Keratinocyte (primary cell): Measurements from ENCODE around the gene OR4K2. TPM values are rescaled to one million over a fixed set of nuclear protein-coding genes. Genes with fewer than 3 reads are reported as not detected.

Experiments used
- DNase-seq: peaks from one replicate; pipeline ENCODE4 v3.0.0-alpha.2; 2011; ENCODE audit warnings: low read depth, missing footprints, low spot score
- FAIRE-seq: peaks from 2 replicates; lab custom pipeline; 2011; peaks lifted over from hg19 to GRCh38; lab: Jason Lieb, UNC
- H2AFZ ChIP-seq: 2 replicates; pipeline ENCODE4 v1.6.0; 2012; ENCODE audit warnings: low read length, control low read depth, inconsistent platforms; ENCODE audit not compliant: control insufficient read depth
- H3K27ac ChIP-seq: 2 replicates; pipeline ENCODE4 v1.5.1; 2011; ENCODE audit warnings: low read length; ENCODE audit not compliant: control insufficient read depth, insufficient read depth
- H3K27me3 ChIP-seq: 3 replicates; pipeline ENCODE4 v1.6.0; 2011; ENCODE audit warnings: low read length; ENCODE audit not compliant: control insufficient read depth, insufficient read depth; ENCODE audit errors: extremely low read depth
- H3K36me3 ChIP-seq, 2 experiments: 2 replicates in 1 of 2; 3 replicates in 1 of 2; pipeline ENCODE4 v1.5.1; 2011; ENCODE audit warnings: low read length in 2 of 2, mild to moderate bottlenecking in 1 of 2; ENCODE audit not compliant: control insufficient read depth in 2 of 2, insufficient read depth in 2 of 2; ENCODE audit errors: extremely low read depth in 1 of 2
- H3K4me1 ChIP-seq: 3 replicates; pipeline ENCODE4 v1.5.1; 2011; ENCODE audit warnings: low read length; ENCODE audit not compliant: control insufficient read depth, insufficient read depth; ENCODE audit errors: extremely low read depth
- H3K4me2 ChIP-seq: 3 replicates; pipeline ENCODE4 v1.6.0; 2011; ENCODE audit warnings: low read depth, low read length; ENCODE audit not compliant: control insufficient read depth, insufficient read depth; ENCODE audit errors: extremely low read depth
- H3K4me3 ChIP-seq, 3 experiments: fragments of 200-600 bp in 1 of 3; sonication (generic) in 1 of 3; 2 replicates in 2 of 3; 3 replicates in 1 of 3; pipeline ENCODE4 v1.5.1; 2011 to 2016; ENCODE audit warnings: low read length in 3 of 3, mild to moderate bottlenecking in 3 of 3, control low read depth in 2 of 3, inconsistent platforms in 1 of 3, low read depth in 1 of 3, mixed read lengths in 1 of 3, mixed run types in 1 of 3, moderate library complexity in 1 of 3; ENCODE audit not compliant: control insufficient read depth in 2 of 3, insufficient read depth in 2 of 3; ENCODE audit errors: extremely low read depth in 1 of 3
- H3K79me2 ChIP-seq: 2 replicates; pipeline ENCODE4 v1.6.0; 2012; ENCODE audit warnings: low read length; ENCODE audit not compliant: control insufficient read depth, insufficient read depth
- H3K9ac ChIP-seq: 3 replicates; pipeline ENCODE4 v1.6.0; 2011; ENCODE audit warnings: low read length; ENCODE audit not compliant: control insufficient read depth, insufficient read depth; ENCODE audit errors: extremely low read depth
- H3K9me1 ChIP-seq: 3 replicates; pipeline ENCODE4 v1.6.0; 2011; ENCODE audit warnings: low read length; ENCODE audit not compliant: control insufficient read depth, insufficient read depth; ENCODE audit errors: extremely low read depth
- H3K9me3 ChIP-seq: 2 replicates; pipeline ENCODE4 v1.5.1; 2012; ENCODE audit warnings: low read depth, low read length; ENCODE audit not compliant: control insufficient read depth
- H4K20me1 ChIP-seq: 3 replicates; pipeline ENCODE4 v1.6.0; 2011; ENCODE audit warnings: low read length; ENCODE audit not compliant: control insufficient read depth, insufficient read depth; ENCODE audit errors: extremely low read depth
- EZH2 ChIP-seq: IDR thresholded peaks from one replicate; pipeline ENCODE4 v1.6.1; 2012; ENCODE audit warnings: inconsistent platforms, mild to moderate bottlenecking, low read length, moderate library complexity
- dilution Hi-C: fragments of 300-500 bp; cut with MboI; formaldehyde crosslinking; loops from one replicate; pipeline ENCODE4 v1.7.0; 2020; ENCODE audit warnings: low sequenced_read_pairs; ENCODE audit not compliant: extremely low pct_ligation_motif_present
- polyA plus RNA-seq, 5 experiments: library from polyadenylated mRNA; depleted of rRNA in 3 of 5; stranded (reverse) in 3 of 5; stranded (forward) in 1 of 5; unstranded in 1 of 5; fragments of >200 nt; gene quantifications; 1 replicate in 1 of 5; 2 replicates in 3 of 5; 3 replicates in 1 of 5; pipeline versions ENCODE4 v1.2.1 to v1.2.3, GENCODE V29; 2011 to 2012; ENCODE audit warnings: missing spikeins in 2 of 5, low read depth in 1 of 5, low replicate concordance in 1 of 5
- TF ChIP-seq, protein P1 (sequence below), 3 experiments: IDR thresholded peaks in 1 of 3; conservative IDR thresholded peaks in 1 of 3; optimal IDR thresholded peaks in 1 of 3; 2 replicates in 2 of 3; 3 replicates in 1 of 3; pipeline versions ENCODE3 to v1.5.1; 2011; ENCODE audit warnings: low read length in 3 of 3, mild to moderate bottlenecking in 3 of 3, moderate library complexity in 2 of 3, control low read depth in 1 of 3, inconsistent platforms in 1 of 3; ENCODE audit not compliant: insufficient read depth in 2 of 3; ENCODE audit errors: extremely low read depth in 1 of 3

Gene OR4K2
- polyA plus RNA-seq, 1 donor (not counting 4 experiments of a cell fraction or from before 2014, with no cell fraction given), result not detected

DNA sequence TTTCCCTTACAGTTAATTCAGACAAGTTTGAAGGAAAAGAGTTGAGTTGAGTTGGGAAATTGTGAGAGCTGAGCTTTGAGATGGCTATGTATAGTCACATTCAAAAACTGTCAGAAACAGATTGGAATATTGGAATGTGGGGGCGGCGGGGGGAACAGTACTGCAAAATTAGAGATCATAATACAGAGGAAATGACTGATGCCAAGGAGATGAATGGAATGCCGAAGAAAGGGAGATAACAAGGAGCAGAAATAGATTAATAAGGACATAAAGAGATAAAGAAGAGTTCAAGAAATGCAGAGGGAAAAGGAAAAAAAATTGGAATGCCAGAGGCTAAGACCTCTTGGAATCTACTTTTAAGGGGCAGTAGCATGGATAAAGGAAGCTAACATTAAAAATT is 42.3 kb downstream of the OR4K2 start:
- DNase-seq (no peak), FAIRE-seq (no peak)
- H2AFZ ChIP-seq, result no peak overlapping the region
- H4K20me1 ChIP-seq, result no peaks in the 10 kb centered on the region
- no peak overlapping the region for H3K9ac ChIP-seq
- H3K9me1 ChIP-seq, result no peaks in the 10 kb centered on the region
- no peak overlapping the region for H3K27ac ChIP-seq
- H3K36me3 ChIP-seq, result no peaks in the 10 kb centered on the region
- H3K4me1 ChIP-seq, result no peaks in the 10 kb centered on the region
- no peak overlapping the region for H3K4me3 ChIP-seq
- TF ChIP-seq EZH2, result no peak
- TF ChIP-seq, protein P1, sequence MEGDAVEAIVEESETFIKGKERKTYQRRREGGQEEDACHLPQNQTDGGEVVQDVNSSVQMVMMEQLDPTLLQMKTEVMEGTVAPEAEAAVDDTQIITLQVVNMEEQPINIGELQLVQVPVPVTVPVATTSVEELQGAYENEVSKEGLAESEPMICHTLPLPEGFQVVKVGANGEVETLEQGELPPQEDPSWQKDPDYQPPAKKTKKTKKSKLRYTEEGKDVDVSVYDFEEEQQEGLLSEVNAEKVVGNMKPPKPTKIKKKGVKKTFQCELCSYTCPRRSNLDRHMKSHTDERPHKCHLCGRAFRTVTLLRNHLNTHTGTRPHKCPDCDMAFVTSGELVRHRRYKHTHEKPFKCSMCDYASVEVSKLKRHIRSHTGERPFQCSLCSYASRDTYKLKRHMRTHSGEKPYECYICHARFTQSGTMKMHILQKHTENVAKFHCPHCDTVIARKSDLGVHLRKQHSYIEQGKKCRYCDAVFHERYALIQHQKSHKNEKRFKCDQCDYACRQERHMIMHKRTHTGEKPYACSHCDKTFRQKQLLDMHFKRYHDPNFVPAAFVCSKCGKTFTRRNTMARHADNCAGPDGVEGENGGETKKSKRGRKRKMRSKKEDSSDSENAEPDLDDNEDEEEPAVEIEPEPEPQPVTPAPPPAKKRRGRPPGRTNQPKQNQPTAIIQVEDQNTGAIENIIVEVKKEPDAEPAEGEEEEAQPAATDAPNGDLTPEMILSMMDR (optimal IDR thresholded peaks at IDR 0.05 in 1 of 3, IDR thresholded peaks at IDR 0.05 in 1 of 3, conservative IDR thresholded peaks at IDR 0.05 in 1 of 3; ENCODE audit: extremely low read depth in 1 of 3, insufficient read depth in 2 of 3, low read length in 3 of 3), result no peak
- no peaks in the 10 kb centered on the region for H3K9me3 ChIP-seq
- no peaks in the 10 kb centered on the region for H3K79me2 ChIP-seq
- H3K4me2 ChIP-seq, result no peak overlapping the region
- no peaks in the 10 kb centered on the region for H3K27me3 ChIP-seq
- dilution Hi-C loops, result no loop called here

- Histone ChIP-seq H4K20me1 (no peaks in the 10 kb centered on the region), H3K4me2 (no peak overlapping the region), H3K4me1 (no peaks in the 10 kb centered on the region), H3K9ac (no peak overlapping the region), H3K79me2 (no peaks in the 10 kb centered on the region), H3K36me3 (no peaks in the 10 kb centered on the region), H3K4me3 (no peak overlapping the region), H3K27ac (no peak overlapping the region), H3K9me3 (no peaks in the 10 kb centered on the region), H2AFZ (no peak overlapping the region), H3K27me3 (no peaks in the 10 kb centered on the region), H3K9me1 (no peaks in the 10 kb centered on the region)
- no peak for TF ChIP-seq EZH2
- TF ChIP-seq, protein P1 (optimal IDR thresholded peaks at IDR 0.05 in 1 of 3, IDR thresholded peaks at IDR 0.05 in 1 of 3, conservative IDR thresholded peaks at IDR 0.05 in 1 of 3; ENCODE audit: extremely low read depth in 1 of 3, insufficient read depth in 2 of 3, low read length in 3 of 3), result no peak
- FAIRE-seq (no peak), DNase-seq (no peak)
- dilution Hi-C loops, result no loop called here
Measured at GRCh38 chr14:19917955-19918518, 43.1 kb downstream of the OR4K2 start.
